KBM-7 (cell line): ENCODE results near the gene ELF5.

Source experiments
- DNase-seq: peaks from one replicate; pipeline ENCODE4 v3.0.0-alpha.2; 2015
- in situ Hi-C: fragments of 300-500 bp; cut with MboI; formaldehyde crosslinking; loops from 2 replicates; pipeline ENCODE4 v1.14.3; 2020; ENCODE audit warnings: low sequenced_read_pairs, low pct_unique_long_range_greater_than_20kb, mixed read lengths

The ELF5 gene

DNA sequence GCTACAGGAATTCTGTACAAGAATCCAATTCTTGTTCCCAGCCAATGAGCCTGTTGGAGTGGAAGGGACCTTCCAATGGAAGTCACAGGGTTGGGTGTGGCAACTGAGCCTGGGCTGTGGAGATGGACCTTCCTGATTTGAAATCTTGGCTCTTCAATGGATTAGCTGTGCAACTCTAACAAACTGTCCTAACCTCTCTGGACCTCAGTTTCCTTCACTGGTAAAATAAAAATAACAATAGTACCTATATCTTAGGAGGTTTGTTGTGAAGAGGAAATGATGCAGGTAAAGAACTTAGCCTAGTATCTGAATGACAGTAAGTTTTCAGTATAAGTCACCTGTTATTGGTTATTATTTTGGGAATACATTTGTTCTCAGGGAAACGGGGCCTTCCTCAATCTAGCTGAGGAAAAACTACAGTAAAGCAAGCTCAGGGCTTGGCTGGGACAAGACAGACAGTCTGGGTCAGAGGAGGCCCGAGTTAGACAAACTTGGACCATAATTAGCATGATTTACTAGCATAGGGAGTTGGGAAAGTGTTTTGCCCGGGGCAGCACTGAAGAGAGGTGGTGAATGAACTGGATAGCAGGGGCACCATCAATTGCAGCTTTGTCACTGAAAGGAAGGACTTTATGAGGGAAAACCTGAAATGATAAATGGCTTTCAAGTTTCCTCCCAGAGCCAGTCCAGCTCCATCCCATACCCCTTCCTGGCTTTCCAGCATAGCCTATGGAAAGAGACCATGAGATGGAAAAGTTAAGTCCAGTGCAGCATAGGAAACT is 13.7 kb downstream of the ELF5 start:
- no peak for DNase-seq
- in situ Hi-C loops: loop anchor here (25.0 kb wide), 2 partner anchors 513 to 663 kb away; no protein-coding TSS in a partner anchor

- in situ Hi-C loops: loop anchor here (25.0 kb wide), 2 partner anchors 509 to 659 kb away; no protein-coding TSS in a partner anchor
- DNase-seq: no peak
These were observed 17.7 kb downstream of the ELF5 start for GRCh38 chr11:34495724-34496377.

- no peak for DNase-seq
- in situ Hi-C loops: loop anchor here (25.0 kb wide), 2 partner anchors 508 to 658 kb away; no protein-coding TSS in a partner anchor
These were observed 18.3 kb downstream of the ELF5 start for GRCh38 chr11:34495239-34495723.

- in situ Hi-C loops: loop anchor here (25.0 kb wide), 2 partner anchors 507 to 657 kb away; no protein-coding TSS in a partner anchor
These were observed 19.5 kb downstream of the ELF5 start for GRCh38 chr11:34493926-34494595.

GRCh38 chr11:34493468-34493867 is 20.1 kb downstream of the ELF5 start:
- in situ Hi-C loops: loop anchor here (25.0 kb wide), 2 partner anchors 506 to 656 kb away; no protein-coding TSS in a partner anchor
- DNase-seq: no peak

More at GRCh38 chr11:34493926-34494595, 19.5 kb downstream of the ELF5 start:
- DNase-seq: no peak

DNA sequence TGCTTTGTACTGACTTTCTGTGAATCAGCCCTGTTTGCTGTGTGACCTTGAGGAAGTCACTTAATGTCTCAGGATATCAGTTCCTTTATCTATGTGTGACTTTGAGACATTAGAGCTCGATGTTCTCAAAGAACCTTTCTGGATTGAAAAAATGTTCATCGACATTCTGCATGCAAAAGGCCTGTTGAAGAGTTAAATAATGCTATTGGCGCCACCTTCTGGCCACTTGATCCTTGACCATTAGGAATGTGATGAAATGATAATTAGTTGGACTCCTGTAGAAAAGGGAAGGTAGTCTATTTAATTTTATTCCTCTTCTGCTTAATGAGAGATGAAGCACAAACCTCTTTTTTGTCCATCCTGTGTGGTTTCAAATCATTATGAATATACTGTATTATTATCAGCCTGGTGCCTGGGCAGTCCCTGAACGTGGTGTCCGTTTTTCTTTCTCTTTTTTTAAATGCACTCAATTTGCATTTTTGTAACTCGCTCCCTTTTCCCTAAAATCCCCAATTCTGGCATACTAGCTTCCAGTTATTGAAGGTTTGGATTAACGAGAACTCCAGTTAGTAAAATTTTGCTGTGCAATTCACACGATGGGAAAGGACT is 20.7 kb downstream of the ELF5 start:
- DNase-seq: peak; percentile 82
- in situ Hi-C loops: loop anchor here (25.0 kb wide), 2 partner anchors 506 to 656 kb away; no protein-coding TSS in a partner anchor

DNA sequence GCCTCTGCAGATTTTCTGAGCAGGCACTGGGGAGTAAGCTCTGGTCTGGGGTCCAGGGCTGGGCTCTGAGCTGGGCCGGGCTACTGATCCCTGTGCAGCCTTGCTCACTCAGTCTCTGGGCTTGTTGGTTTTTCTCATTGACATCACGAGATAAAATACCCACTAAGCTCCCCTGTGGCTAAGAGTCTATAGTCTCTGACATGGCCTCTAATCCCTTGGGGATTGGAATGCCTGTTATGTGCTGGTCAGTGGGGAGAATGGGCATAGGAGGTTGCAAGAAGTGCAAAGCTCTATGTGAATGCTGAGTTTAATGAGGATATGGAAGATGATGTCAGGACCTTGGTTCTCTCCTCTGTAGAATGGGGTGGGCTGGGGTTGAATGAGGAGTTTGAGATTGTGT is 23.3 kb downstream of the ELF5 start:
- in situ Hi-C loops: loop anchor here (25.0 kb wide), 2 partner anchors 503 to 653 kb away; no protein-coding TSS in a partner anchor
- DNase-seq: no peak

DNA sequence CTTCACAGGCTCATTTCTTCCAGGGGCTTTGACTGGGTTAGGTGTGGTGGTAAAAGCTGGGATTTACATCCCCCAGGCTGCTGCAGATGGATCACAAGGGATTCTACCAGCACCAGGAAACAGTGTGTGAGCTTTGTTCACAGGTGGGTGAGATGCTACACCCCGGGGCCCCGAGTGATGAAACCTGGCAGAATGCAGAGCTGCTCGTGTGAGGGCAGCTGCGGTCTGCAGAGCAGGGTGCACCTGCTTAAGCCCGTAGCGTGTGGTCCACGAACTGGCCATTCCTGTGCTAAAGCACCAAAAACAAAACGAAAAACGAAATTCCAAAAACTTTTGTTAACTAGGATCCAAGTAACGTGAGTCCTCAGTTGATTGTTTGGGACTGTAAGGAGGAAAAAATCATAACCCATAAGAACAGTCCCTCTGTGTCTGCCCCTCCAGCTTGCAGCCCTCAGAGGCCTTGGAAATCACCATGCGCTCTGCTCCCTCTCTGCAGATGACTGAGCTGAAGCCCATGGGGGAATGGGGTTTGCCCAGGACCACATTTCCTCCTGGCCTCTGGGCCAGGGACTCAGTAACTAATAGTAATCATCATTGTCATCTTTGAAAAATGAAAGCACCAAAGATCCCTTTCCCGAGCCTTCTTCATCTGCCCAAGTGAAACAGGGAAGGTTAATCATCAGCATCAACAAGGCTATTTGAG is 24.6 kb downstream of the ELF5 start:
- in situ Hi-C loops: loop anchor here (10.0 to 25.0 kb wide), 3 partner anchors 334 to 652 kb away; no protein-coding TSS in a partner anchor
- no peak for DNase-seq

GRCh38 chr11:34487430-34487829 is 26.2 kb downstream of the ELF5 start:
- in situ Hi-C loops: loop anchor here (10.0 to 25.0 kb wide), 3 partner anchors 333 to 650 kb away; no protein-coding TSS in a partner anchor
- no peak for DNase-seq

DNA sequence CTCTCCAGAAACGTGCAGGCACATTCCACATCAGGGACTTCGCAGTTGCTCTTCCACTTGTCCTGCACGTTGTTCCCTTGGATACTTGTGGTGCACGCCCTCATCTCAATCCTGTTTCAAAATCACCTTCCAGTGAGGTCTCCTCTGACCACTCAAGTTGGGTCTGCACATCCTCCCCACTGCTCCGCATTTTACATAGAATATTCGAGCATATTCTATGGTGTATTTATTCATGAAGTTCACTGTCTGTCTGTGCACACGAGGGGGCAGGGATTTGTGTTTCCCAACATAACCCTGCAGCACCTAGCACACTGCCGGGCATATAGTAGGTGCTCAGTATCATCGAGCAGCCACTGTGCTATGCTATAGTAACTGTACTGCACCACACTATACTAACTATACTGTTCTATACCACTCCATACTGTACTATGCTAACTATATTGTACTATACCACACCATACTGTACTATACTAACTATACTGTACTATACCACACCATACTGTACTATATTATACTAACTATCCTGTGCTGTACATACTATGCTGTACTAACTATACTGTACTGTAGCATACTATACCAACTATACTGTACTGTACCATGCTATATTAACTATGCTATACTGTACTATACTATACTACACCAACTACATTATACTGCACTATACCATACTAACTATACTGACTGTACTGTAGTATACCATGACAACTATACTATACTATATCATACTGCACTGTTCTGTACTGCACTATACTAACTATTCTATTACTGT is 30.3 kb downstream of the ELF5 start:
- no peak for DNase-seq
- in situ Hi-C loops: loop anchor here (10.0 to 25.0 kb wide), 3 partner anchors 328 to 646 kb away; no protein-coding TSS in a partner anchor

GRCh38 chr11:34481307-34481706 is 32.3 kb downstream of the ELF5 start:
- in situ Hi-C loops: loop anchor here (10.0 to 25.0 kb wide), 3 partner anchors 327 to 644 kb away; no protein-coding TSS in a partner anchor
- no peak for DNase-seq

GRCh38 chr11:34480314-34480713 is 33.3 kb downstream of the ELF5 start:
- no peak for DNase-seq
- in situ Hi-C loops: loop anchor here (10.0 to 25.0 kb wide), 3 partner anchors 326 to 643 kb away; no protein-coding TSS in a partner anchor

- DNase-seq: no peak
- in situ Hi-C loops: loop anchor here (25.0 kb wide), 2 partner anchors 492 to 642 kb away; no protein-coding TSS in a partner anchor
These were observed 34.5 kb downstream of the ELF5 start for GRCh38 chr11:34478845-34479663.

GRCh38 chr11:34476849-34477248 is 36.7 kb downstream of the ELF5 start:
- DNase-seq: no peak
- in situ Hi-C loops: loop anchor here (25.0 kb wide), 2 partner anchors 490 to 640 kb away; no protein-coding TSS in a partner anchor

- no peak for DNase-seq
- in situ Hi-C loops: loop anchor here (25.0 kb wide), 2 partner anchors 488 to 638 kb away; no protein-coding TSS in a partner anchor
These were observed 37.9 kb downstream of the ELF5 start for GRCh38 chr11:34475656-34476055.

DNA sequence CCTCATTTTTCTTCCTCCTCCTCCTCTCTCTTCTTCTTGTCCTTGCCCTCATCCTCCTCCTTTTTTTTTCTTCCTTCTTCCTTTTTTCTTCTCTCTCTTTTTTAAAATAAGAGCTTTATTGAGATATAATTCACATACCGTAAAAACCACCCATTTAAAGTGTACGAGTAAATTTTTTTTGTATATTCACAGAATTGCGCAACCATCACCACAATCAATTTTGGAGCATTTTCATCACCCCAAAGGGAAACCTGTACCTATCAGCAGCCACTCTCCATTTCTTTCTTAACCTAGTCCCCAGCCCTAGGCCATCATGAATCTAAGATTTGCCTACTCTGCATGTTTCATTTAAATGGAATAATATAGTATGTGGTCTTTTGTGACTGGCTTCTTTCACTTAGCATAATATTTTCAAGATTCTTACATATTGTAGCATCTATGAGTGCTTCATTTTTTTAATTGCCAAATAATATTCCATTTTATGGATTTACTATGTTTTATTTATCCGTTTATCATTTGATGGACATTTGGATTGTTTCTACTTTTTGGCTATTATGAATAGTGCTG is 39.9 kb downstream of the ELF5 start:
- in situ Hi-C loops: no loop called here
- DNase-seq: no peak
